ENCODE measurements around the gene CNTROB.

Gene CNTROB

DNA sequence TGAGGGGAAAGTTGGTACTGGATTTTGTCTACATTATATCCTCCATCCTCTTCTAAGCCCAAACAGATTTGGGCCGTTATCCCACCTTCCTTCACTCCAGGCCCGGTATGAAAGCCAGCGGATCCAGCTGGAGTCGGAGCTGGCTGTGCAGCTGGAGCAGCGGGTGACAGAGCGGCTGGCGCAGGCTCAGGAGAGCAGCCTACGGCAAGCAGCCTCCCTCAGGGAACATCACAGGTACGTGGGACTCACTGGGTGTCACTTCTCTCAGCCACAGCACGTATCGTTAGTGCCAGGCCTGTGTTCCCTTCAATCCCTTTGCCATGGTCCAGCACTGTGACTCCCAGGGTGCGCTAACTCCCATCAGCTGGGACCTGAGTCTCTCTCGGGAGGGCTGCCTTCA, 11.3 kb downstream of the CNTROB start:
- Mint-ChIP-seq H3K27ac (no peak overlapping the region), H3K4me3 (no peak overlapping the region), H3K36me3 (ENCODE audit: low read depth) (peaks cover 75% of the 10 kb centered on the region), H3K4me1 (peaks cover 5% of the 10 kb centered on the region), H3K27me3 (ENCODE audit: low read depth) (no peaks in the 10 kb centered on the region), H3K9me3 (no peaks in the 10 kb centered on the region)
- no peak for TF ChIP-seq CTCF (IDR thresholded peaks at IDR 0.05; ENCODE audit: unreplicated experiment in 3 of 3)

GRCh38 chr17:7944326-7944725, 12.3 kb downstream of the CNTROB start:
- peaks cover 80% of the 10 kb centered on the region for H3K36me3 Mint-ChIP-seq (ENCODE audit: low read depth)
- TF ChIP-seq CTCF (IDR thresholded peaks at IDR 0.05; ENCODE audit: unreplicated experiment in 3 of 3), result no peak
- H3K27ac Mint-ChIP-seq, result no peak overlapping the region
- H3K27me3 Mint-ChIP-seq (ENCODE audit: low read depth), result no peaks in the 10 kb centered on the region
- H3K9me3 Mint-ChIP-seq, result no peaks in the 10 kb centered on the region
- H3K4me1 Mint-ChIP-seq, result peaks cover 5% of the 10 kb centered on the region
- no peak overlapping the region for H3K4me3 Mint-ChIP-seq

DNA sequence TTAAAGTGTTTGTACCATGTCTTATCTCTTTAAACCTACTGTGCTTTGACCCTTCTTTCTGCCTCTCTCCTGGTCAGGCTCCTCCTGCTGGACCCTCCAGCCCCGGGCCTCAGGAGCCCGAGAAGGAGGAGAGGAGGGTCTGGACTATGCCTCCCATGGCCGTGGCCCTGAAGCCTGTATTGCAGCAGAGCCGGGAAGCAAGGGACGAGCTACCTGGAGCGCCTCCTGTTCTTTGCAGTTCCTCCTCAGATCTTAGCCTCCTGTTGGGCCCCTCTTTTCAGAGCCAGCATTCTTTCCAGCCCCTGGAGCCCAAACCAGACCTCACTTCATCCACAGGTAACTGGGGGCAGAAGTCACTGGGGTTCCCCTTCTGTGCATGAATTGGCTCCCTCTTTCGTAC, 13.6 kb downstream of the CNTROB start:
- H3K9me3 Mint-ChIP-seq, result no peaks in the 10 kb centered on the region
- no peak overlapping the region for H3K4me3 Mint-ChIP-seq
- peaks cover 5% of the 10 kb centered on the region for H3K4me1 Mint-ChIP-seq
- peaks cover 80% of the 10 kb centered on the region for H3K36me3 Mint-ChIP-seq (ENCODE audit: low read depth)
- H3K27me3 Mint-ChIP-seq (ENCODE audit: low read depth), result no peaks in the 10 kb centered on the region
- no peak for TF ChIP-seq CTCF (IDR thresholded peaks at IDR 0.05; ENCODE audit: unreplicated experiment in 3 of 3)
- H3K27ac Mint-ChIP-seq, result no peak overlapping the region

GRCh38 chr17:7946441-7946840, 14.4 kb downstream of the CNTROB start:
- no peak for TF ChIP-seq CTCF (IDR thresholded peaks at IDR 0.05; ENCODE audit: unreplicated experiment in 3 of 3)
- H3K27ac Mint-ChIP-seq, result no peak overlapping the region
- H3K4me1 Mint-ChIP-seq, result peaks cover 5% of the 10 kb centered on the region
- H3K9me3 Mint-ChIP-seq, result no peaks in the 10 kb centered on the region
- H3K4me3 Mint-ChIP-seq, result no peak overlapping the region
- peaks cover 74% of the 10 kb centered on the region for H3K36me3 Mint-ChIP-seq (ENCODE audit: low read depth)
- H3K27me3 Mint-ChIP-seq (ENCODE audit: low read depth), result no peaks in the 10 kb centered on the region

DNA sequence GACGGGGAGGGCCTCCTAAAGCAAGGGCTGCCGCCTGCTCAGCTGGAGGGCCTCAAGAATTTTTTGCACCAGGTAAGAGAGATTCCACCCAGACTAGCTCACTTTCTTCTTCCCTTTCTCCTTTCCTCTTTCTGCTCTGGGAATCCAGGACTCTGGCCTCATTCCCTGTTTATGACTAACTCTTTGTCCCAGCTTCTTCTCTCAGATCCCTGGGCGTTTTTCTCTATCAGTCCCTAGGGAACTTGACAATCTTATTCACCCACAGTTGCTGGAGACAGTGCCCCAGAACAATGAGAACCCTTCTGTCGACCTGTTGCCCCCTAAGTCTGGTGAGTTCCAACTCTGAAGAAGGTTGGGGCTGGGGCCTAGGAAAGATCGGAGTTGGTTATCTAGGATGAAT, 15.6 kb downstream of the CNTROB start:
- TF ChIP-seq CTCF (IDR thresholded peaks at IDR 0.05; ENCODE audit: unreplicated experiment in 3 of 3), result no peak
- Mint-ChIP-seq H3K9me3 (no peaks in the 10 kb centered on the region), H3K27ac (no peak overlapping the region), H3K27me3 (ENCODE audit: low read depth) (no peaks in the 10 kb centered on the region), H3K36me3 (ENCODE audit: low read depth) (peaks cover 73% of the 10 kb centered on the region), H3K4me1 (peaks cover 5% of the 10 kb centered on the region), H3K4me3 (no peak overlapping the region)

DNA sequence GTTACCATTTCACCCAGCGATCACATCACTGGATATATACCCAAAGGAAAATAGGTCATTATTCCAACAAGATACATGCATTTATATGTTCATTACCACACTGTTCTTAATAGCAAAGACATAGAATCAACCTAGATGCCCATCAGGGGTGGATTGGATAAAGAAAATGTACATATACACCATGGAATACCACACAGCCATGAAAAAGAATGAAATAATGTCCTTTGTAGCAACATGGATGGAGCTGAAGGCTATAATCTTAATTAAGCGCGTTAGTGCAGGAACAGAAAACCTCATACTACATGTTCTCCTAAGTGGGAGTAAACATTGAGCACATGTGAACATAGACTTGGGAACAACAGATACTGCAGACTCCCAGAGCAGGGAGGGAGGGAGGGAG, 18.6 kb downstream of the CNTROB start:
- H3K4me3 Mint-ChIP-seq, result no peak overlapping the region
- no peaks in the 10 kb centered on the region for H3K27me3 Mint-ChIP-seq (ENCODE audit: low read depth)
- peaks cover 48% of the 10 kb centered on the region for H3K36me3 Mint-ChIP-seq (ENCODE audit: low read depth)
- H3K27ac Mint-ChIP-seq, result no peak overlapping the region
- H3K9me3 Mint-ChIP-seq, result no peaks in the 10 kb centered on the region
- no peaks in the 10 kb centered on the region for H3K4me1 Mint-ChIP-seq
- no peak for TF ChIP-seq CTCF (IDR thresholded peaks at IDR 0.05; ENCODE audit: unreplicated experiment in 3 of 3)

All from nephron (organoid).